DMS53 (cell line): ENCODE data around the gene ENAM.

Source experiments
- DNase-seq: peaks from one replicate; lab custom pipeline; 2025; lab: John Stamatoyannopoulos, UW

The ENAM gene, protein sequence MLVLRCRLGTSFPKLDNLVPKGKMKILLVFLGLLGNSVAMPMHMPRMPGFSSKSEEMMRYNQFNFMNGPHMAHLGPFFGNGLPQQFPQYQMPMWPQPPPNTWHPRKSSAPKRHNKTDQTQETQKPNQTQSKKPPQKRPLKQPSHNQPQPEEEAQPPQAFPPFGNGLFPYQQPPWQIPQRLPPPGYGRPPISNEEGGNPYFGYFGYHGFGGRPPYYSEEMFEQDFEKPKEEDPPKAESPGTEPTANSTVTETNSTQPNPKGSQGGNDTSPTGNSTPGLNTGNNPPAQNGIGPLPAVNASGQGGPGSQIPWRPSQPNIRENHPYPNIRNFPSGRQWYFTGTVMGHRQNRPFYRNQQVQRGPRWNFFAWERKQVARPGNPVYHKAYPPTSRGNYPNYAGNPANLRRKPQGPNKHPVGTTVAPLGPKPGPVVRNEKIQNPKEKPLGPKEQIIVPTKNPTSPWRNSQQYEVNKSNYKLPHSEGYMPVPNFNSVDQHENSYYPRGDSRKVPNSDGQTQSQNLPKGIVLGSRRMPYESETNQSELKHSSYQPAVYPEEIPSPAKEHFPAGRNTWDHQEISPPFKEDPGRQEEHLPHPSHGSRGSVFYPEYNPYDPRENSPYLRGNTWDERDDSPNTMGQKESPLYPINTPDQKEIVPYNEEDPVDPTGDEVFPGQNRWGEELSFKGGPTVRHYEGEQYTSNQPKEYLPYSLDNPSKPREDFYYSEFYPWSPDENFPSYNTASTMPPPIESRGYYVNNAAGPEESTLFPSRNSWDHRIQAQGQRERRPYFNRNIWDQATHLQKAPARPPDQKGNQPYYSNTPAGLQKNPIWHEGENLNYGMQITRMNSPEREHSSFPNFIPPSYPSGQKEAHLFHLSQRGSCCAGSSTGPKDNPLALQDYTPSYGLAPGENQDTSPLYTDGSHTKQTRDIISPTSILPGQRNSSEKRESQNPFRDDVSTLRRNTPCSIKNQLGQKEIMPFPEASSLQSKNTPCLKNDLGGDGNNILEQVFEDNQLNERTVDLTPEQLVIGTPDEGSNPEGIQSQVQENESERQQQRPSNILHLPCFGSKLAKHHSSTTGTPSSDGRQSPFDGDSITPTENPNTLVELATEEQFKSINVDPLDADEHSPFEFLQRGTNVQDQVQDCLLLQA

DNA sequence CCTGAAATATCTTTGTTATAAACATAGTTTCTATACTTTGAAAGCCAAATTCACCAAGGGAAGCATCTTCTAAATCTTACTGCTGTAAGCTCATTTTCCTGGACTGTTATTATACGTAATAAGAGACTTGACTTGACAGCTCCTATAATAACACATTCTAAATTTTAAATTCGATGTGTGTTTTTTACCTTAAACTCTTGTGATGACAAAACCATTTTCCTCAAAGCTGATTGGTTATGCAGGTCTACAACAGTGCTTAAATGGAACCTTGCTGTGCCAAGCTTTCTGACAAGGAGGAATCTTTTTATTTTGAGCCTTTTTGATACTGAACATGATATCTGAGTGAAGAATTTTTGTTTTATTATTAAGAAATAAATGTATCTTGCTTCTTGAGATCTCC, at the start of gene ENAM:
ENAM (plus strand) TSS at position 301 of the 400 bp plus-strand sequence. CDS start 757 bp downstream, outside the sequence.
- DNase-seq = no peak

DNA sequence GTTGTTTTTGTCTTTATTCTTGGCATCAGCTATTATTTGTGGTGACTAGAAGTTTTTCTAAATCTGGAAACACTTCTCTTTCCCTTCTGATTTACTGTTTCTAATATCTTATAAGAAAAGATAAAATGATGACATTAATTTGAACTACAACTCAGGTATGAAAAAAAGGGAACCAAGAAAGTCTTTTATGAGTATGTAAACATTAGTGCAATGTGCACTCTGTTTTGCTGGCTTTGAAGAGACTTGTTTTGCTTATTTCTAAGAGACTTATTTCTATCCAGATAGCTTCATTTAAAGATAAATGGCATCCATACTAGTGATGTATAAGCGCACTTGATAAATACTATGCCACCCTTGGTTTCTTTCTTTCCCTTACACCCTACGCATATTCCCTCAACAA, 46.6 kb upstream of the ENAM start:
- DNase-seq = no peak

DNA sequence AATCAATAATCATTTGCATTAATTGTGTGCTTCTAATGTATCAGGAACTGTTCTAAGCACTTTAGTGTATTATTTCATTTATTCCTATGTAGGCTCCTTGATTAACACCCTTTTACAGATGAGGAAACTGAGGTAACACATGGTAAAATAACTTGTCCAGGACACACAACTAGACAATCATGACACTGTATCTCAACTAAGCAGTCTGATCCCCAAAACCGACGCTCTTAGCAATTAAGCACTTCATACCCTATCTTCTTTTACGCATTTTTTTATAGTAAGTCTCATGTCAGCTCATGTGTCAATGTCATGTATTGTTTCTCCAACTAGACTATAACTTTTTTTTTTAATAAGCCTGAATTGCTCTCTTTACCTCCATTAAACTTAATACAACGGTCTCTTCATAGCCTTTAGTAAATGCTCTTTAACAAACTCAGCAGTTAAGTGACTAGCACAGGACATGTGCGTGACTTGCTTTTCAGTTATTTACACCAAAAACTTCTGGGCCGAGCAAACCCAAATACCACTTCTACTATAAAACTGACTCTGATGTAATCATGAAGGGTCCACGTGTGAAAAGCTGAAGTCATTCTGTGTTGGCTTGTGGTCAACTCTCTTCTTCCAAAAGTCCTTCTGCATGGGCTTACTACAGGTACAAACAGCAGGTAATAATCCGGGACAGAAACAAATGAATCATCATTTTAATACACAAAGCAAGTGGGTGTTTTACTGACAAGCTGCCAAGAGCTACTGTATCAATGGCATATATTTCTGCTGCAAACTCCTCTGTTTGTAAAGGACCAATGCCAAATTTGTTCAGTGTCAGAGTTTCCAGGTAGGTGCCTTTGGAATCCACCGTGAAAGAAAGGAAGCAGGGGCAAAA, 44.4 kb upstream of the ENAM start:
- DNase-seq = peak; percentile 95

DNA sequence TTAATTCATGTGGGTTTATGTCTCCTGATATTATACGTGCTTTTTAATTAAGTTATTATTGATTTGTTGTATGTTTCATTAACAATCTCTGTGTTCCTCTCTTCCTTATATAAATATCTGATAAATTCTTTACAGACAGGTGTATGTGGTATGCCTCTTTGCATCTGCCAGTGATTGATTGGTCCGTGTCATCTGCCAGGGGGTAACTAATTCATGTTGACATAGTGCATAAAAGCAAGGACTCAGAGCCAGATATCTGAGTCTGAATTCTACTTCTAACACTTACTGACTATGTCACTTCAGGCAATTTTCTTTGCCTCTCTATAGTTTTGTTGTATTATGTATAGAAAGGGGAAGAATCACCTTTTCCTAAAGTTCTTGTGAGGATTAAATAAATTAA, 41.7 kb upstream of the ENAM start:
- peak; percentile 4 for DNase-seq

DNA sequence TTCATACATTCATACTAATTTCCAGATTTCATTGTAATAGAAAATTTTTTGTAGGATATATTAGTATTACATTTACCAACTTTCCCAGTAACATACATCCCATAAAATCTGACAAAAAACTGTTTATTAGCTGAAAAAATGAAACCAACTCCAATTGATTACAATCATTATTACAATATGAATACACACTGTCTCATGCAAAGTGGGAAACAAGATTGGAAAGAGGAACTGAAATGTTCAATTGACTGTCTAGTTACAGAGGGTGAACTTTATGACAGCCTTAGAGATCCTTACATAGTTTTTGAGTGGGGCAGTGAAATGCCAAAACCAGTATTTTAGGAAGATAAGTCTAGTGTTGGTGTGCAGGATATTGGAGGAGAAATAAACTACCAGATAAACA, 38.8 kb upstream of the ENAM start:
- no peak for DNase-seq

DNA sequence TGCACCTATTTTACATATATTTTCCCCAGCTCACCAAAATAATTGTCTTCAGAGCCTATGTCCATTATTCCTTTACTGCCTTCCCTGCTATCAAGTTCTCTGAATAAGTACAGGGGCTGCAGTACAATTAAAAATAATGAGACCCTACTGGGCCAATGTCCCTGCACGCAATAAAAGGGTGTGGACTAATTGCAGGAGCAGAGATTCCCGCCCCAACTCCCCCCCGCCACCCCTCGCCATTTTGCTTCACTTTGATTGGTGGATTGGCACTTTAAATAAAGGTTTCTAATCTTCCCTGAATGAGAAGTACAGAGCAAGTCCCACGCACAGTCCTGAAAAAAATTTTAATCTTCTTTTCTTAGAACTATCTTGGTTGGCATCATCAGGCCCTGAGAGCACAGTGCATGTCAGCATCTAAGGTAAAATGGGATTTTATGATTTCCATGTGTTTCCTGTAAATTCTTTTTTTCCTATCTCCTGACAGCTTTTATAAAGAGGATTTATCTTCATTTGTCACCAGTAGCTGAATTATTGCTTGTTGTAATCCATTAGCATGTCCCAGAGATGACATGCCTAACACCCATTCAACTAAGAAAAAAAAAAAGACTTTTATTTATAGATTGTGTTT, 36.5 kb upstream of the ENAM start, which contains the start of gene AMBN:
AMBN (plus strand) TSS at position 302 of the 628 bp plus-strand sequence; CDS start at position 405, 103 bp downstream.
- no peak for DNase-seq

DNA sequence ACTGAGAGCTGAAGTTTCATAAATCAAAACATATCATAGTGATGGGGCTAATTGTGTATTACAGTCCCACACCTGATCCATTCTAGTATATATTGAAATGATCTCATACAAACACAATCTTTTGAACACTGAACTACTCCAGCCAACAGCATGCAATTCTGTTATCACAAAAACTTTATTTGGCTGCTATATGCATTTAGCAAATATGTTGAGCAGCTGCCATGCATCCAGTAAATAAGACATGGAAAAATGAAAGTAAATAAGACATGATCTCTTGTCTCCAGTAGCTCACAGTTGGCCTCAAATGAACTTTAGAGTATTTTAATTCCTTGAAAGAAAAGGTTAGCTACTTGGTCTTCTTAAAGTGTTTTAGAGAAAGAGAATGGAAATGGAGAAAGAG, 34.3 kb upstream of the ENAM start:
- no peak for DNase-seq

DNA sequence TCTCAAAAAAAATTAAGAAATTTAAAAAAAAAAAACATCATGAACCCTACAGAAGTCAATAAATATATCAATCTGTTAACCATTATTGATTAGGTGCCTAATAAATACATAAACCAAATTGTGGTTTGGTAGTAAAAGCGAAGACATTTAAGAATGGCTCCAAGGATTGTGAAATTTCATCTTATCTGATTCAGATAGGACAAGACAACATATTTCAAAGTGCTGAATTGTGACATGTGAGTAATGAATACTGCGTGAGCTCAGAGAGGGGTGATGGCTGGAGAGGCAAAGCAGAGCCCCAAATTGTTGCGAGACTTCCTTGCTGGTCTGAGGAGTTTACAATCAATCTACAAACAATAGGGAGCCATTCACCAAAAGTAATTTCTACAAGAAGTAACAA, 28.2 kb upstream of the ENAM start:
- DNase-seq = no peak

DNA sequence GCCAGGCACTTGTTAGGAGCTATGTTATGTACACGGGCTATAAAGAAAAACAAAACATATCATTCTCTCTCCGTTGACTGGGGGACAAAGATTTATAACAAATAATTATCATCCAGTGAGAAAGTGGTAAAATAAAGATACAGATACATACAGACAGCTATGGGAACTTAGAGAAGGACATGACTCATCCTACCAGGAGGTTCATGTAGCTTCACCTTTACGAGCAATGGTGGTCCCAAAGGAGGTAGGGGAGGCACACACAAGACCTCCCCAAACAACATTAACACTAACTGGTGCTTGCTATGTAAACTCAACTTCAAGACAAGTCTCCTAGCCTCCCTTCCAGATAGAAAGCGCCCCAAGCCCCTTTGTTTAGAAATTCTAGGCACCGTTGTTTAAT, 27.6 kb upstream of the ENAM start:
- DNase-seq = no peak

DNA sequence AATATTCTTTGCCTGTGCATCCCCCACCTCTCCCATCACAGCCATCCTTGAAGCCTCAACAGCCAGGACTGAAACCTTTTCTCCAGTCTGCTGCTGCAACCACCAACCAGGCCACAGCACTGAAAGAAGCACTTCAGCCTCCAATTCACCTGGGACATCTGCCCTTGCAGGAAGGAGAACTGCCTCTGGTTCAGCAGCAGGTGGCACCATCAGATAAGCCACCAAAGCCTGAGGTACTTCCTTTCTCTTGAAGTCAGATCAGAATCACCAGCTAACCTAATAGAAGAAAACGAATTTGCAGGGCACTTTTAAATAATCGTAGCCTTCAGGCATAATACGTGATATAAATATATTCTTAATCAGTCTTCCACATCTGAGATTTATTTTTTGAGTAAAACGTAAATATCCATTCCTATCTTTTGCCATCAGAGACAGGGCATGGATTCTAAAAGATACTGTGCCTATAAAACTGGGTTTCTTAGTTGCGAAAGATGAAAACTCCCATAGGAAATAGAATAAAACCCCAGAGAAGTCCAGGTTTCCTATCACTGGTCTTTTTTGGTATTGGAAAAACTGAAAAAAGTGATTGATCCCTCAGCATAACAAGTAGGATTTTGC, 27.0 kb upstream of the ENAM start:
- DNase-seq = peak; percentile 89

DNA sequence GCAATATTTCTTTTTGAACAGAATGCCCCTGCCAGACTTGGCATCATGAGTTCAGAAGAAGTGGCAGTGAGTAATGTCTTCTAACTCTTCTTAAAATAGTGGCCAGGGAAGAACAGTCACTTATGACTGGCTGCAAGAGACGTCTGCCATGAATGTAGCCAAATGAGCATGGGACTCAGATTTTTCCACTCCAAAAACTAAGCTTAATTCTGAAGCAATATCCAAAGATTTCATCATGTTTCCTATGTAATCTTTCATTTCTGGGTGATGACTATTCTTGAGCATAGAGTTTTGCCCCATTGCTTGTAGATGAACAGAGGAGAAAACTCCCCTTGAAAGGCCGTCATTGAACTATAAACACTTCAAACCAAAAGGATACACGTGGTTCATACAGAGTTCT, 24.7 kb upstream of the ENAM start:
- no peak for DNase-seq

DNA sequence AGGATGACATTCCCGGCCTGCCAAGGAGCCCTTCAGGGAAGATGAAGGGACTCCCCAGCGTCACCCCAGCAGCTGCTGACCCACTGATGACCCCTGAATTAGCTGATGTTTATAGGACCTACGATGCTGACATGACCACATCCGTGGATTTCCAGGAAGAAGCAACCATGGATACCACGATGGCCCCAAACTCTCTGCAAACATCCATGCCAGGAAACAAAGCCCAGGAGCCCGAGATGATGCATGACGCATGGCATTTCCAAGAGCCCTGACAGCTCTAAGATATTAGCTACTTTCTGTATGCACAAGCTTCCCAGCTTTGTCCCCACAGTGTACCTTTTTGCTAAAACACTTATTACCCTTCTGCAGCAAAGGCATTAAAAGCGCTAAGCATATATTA, 22.1 kb upstream of the ENAM start:
- DNase-seq = no peak

DNA sequence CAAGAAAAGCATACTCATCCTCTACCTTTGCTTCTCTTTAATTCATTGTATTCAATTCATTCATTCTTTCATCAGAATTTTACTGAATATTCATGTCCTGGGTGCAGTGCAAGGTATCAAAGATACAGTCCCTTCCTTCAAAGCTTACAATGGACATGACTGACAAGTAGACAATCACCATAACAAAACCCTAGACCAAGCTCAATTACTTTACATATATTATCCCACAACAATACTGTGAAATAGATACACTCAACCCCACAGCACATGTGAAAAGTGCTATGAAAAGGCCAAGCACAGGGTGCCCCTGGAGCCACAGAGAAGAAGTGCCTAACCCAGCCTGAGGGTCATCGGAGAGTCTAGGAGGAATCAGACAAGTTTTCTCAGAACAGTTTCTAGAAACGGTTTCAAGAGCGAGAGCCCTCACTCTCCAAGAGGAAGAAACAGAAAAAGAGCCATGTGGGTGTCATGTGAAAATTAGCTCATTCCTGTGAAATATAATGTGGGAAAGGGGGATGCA, 21.1 kb upstream of the ENAM start:
- no peak for DNase-seq

DNA sequence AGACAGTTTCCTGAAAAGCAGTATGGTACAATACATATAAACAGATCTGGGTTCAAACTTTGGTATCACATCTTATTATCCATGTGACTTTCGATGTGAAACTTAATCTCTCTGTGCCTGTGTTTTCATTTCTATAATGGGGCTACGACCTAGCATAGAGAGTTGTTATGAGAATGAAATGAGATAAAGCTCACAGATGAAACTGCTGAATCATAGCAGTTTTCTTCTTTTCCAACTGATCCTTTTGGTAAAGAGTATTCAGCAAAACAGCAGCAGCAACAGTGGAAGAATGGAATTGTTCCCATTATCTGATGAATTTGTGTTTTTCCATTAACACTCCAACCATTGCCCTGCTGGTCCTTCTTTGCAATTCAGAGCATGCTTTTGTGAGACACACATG, 20.2 kb upstream of the ENAM start:
- DNase-seq = no peak

DNA sequence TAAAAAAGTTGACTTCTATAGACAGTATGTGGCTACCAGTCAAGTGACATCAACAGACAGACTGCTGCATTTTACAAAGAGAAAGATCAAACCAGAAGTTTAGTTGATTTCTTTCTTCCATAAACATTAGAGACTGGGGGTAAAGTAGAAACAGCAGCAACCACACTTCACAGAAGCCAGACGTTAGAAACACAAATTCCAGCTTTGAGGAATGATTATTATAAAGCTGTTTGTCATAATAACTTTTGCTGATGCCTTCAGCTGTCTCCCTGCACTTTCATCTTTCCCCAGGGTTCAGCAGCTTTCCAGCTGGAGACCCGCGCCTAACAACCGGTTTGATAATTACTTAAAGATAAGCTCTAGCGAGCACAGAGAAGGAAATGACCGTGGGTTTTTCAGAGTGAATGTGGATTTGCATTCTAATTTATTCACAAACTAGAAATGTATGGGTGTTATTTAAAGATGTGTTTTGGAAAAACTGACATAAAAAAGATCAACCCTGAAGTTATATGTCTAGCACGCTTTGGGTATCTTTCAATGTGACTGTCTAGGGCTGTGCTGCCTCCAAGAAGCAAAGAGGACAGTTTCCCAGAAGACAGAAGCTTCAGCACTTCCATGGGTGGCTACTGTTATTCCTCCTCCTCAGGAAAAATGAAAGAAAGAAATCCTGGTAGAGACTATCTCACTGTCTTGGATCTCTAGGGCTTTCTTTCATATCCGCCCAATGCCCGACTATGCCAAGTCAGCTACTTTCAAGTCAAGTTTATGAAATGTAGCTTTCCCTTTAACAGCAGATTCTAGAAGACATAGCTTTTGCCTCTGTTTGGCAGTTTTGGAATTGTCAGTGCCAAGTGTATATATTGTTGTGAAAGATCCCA, 15.0 kb upstream of the ENAM start:
- DNase-seq = no peak

DNA sequence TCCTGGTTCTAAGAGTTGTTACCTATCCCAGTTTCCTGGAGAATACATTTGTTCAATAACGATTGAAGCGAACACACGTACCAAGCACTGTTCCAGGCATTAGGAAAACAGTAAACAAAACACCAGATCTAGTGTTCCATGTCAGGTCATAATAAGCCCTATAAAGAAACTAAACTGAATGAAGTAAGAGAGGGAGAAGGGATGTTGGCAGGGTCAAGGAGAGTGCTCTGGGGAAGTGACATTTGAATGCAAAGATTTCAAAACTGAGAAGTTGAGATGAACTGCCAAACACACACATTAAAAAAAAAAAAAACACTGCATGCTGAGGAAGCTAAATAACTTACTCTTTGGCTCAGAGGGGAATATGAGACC, 14.4 kb upstream of the ENAM start:
- no peak for DNase-seq

DNA sequence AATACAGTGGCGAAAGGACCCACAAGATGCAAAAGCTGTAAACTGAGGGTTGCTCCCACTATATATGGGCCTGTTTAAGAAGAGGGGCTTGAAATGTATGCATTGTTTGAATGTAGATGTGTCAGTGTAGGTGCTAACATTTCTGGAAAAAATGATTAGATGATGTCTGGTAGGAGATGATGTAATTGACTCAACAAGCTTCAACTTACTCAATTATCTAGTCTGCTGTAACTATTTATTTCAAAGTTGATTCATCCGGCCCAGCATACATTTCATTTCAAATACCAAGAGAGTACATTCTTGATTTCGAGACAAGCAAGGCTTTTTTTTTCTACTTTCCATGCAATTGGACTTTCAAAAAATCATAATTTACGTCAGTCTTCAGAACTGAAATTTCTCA, 9.3 kb upstream of the ENAM start:
- DNase-seq = no peak

DNA sequence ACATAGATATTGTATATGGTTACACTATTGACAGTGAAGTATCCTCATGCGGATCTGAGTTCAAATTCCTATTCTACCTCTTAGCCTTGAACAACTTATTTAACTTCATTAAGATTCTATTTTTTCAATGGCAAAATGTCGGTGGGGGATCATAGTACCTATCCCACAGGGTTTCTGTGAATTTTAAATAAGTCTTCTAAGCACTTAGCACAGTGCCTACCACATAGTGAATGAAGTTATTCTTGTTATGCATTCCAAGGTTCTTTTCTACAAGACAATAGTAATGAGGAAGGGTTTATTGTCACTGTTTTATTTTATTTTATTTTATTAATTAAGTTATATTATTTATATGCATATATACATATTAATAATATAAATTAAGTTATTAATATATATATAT, 8.8 kb upstream of the ENAM start:
- DNase-seq = no peak

DNA sequence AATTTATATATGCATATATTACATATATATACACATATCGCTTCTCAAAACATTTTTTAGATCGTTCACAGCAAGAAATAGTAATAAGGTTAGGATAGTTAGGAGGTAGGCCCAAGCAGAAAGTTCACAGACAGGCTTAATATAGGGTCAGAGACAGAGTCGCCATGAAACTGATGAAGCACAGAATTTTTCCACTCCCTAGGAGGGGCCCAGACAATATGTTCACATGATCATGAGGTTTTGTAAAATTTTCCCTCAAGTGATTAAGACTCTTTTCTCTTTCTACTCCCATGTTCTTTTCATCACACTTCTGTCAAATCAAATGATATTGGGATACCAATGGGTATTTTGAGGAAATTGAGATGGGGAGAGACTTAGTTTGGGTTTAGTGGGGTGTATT, 5.2 kb upstream of the ENAM start:
- no peak for DNase-seq
